Measurements from ENCODE around the gene PRMT7.

Gene PRMT7

DNA sequence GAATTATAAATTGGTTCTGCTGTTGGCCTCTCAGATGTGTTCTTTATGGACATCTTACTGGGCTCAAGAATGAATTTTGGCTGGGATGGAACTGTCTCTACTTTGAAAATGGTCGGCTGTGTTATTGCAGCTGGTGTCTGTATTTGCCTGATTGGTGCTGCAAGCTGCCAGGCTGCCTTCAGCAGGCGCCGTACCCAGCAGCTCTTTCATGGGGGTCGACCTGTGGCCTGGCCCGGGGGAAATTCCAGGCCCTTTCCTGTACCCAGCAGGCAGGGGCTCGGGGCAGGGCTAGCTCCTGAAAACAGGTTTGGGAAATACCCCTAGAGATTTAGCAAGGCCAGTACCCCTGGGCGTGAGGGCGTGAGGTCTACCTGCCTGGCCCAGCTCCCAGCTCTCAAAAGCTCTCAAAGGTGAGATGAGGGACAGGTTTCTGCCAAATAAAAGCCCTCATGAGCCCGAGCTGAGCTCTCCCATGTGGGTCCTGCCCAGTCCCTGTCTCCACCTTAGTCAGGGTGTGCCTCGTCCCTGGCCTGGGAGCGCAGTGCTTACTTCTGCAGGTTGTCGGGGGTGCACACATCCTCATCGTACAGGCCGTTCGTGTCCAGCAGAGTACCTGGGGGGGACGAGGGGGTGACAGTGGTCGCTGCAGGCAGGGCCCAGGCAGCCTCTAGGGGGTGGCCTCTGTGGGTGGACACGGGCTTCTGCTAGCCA, 52.3 kb downstream of the PRMT7 start:
- no peak for DNase-seq (ENCODE audit: low read depth in 2 of 2)

DNA sequence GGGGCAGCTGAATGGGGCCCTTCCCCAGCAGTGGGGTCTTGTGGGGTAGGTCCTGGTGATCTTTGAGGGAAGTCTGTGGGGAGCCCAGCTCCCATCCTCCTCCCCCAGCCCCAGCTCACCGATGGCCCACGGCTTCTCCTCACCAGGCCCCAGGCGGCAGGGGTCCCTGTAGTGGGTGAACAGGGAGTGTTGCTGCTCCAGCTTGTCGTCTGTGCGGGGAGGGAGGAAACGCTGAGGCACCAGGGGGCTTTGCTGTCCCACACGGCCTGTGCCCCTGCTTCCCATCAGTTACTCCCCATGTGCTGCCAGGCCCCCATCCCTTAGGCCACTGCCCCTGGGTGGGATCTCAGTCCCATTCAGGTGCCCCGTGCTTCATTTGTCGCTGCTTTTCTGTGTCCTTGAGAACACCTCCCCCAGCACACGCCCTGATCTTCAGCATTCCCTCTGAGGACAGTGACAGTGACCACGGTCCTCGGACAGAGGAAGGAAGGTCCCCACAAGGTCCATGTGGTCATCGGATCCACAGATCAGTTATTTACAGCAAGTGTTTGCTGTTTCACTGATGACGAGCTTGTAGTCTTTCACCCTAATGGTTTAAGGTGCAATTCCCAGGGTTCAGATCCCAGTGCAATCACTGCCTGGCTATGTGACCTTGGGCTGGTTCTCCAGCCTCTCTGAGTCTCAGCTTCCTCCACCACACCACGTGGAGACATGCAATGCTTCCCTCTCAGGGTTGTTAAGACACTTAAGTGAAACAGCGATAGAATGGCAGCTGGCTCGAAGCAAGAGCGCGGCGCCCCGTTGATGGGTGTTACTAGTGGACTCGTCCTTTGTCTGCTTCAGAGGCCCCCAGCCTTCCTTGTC, 53.1 kb downstream of the PRMT7 start:
- DNase-seq (ENCODE audit: low read depth in 2 of 2): no peak

DNA sequence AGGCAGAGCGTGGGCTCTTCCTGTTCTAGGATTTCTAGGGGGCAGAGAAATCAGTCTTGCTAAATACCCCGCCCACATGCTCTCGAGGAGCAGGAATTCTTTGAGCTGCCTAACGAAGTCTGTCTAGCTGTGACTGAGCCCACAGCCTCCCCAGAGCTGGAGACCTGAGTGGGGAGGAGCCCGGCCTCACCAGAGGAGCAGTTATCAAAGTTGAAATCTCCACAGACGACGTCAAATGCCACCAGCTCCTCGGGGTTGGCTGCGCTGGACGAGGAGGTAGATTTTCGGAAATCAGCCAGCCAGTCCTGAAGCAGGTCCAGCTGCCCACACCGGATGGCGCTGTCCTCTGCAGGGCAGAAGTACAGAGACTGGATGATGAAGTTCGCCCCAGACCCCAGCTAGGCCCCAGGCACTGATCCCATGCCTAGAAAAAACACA, 53.8 kb downstream of the PRMT7 start:
- DNase-seq (ENCODE audit: low read depth in 2 of 2): no peak

DNA sequence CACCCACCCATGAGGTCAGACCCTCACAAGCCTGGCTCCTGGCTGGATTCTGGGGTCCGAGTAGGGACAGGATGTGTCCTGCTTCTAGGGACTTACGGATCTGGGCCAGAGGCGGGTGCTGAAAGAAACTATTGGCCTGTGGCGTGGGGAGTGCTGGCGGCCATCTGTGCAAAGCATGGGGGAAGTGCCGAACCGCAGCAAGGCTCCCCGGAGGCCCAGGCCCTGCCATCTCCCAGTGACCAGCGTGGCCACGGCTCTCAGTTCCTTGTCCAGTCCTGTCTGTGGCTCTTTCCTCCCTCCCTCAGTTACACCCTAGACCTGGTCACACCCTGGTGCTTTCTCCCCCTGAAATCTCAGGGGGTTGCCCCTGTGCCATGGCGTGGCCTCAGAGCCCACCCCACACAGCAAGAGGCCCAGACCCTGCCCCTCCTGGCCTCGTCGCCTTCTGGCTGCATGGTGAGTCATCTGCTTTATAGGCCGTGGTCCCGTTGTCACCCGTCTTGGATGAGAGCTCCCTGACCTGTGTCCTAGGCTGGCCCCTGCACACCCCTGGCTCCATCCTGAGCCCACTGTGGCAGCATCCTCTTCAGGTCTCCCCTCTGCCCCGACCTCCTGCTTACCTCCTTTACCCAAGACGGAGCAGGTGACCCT, 54.5 kb downstream of the PRMT7 start:
- no peak for DNase-seq (ENCODE audit: low read depth in 2 of 2)

DNA sequence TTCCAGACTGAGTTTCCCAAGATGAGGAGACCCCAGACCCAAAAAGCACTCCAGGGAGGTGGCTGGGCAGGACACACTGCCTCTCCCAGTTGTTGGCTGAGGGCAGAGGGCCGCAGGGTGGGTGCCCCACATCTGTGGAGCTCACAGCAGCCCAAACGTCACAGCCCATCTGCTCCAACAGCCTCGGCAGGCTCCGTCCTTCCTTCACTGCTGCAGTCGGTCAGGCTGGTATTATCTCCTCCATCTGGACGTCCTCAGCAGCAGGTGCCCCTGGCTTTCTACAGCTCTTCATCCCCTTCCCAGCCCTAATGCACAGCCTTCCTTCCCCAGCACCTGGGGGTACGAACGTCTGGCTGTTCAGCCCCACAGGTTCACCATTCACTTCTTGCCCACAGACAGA, 55.2 kb downstream of the PRMT7 start:
- DNase-seq (ENCODE audit: low read depth in 2 of 2): no peak

DNA sequence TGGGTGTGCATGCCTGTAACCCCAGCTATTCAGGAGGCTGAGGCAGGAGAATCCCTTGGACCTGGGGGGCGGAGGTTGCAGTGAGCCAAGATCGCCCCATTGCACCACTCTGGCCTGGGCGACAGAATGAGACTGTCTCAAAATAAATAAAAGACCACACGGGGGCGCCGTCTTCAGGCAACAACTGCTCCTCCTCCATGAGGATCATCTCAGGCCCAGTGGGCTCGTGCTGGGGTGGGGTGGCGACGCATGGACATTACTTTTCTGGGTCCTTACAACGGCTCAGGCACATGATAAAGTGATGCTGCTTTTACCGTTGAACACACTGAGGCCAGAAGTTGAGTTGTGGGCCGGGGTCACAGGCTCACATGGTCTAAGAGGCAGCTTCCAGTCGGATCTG, 56.2 kb downstream of the PRMT7 start:
- DNase-seq (ENCODE audit: low read depth in 2 of 2): peak in 1 of 2 donors; percentile 42

- DNase-seq (ENCODE audit: low read depth in 2 of 2): no peak
Observed at GRCh38 chr16:68367440-68367839, 56.6 kb downstream of the PRMT7 start.

GRCh38 chr16:68367891-68368290, 57.1 kb downstream of the PRMT7 start:
- DNase-seq (ENCODE audit: low read depth in 2 of 2): no peak

- DNase-seq (ENCODE audit: low read depth in 2 of 2): no peak
Observed at GRCh38 chr16:68368301-68368888, 57.6 kb downstream of the PRMT7 start.

DNA sequence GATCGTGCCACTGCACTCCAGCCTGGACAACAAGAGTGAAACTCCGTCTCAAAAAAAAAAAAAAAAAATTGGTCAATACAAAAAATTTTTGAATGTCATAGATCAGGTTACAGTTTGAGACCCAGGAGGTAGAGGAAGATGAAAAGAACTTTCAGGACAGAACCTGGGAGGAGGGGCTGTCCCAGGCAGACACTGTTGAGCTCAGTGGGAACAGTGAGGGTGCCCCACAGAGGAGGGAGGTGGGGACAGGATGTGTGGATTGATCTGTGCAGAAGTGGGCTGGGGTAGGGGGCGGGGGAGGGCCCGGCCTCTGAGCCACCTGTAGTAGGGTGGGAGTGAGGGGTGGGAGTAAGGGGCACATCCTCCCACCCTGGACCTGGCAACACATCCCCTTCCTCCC, 58.3 kb downstream of the PRMT7 start:
- no peak for DNase-seq (ENCODE audit: low read depth in 2 of 2)

- peak in 1 of 2 donors; percentile 21 for DNase-seq (ENCODE audit: low read depth in 2 of 2)
Observed at GRCh38 chr16:68369697-68370580, 59.1 kb downstream of the PRMT7 start.

DNA sequence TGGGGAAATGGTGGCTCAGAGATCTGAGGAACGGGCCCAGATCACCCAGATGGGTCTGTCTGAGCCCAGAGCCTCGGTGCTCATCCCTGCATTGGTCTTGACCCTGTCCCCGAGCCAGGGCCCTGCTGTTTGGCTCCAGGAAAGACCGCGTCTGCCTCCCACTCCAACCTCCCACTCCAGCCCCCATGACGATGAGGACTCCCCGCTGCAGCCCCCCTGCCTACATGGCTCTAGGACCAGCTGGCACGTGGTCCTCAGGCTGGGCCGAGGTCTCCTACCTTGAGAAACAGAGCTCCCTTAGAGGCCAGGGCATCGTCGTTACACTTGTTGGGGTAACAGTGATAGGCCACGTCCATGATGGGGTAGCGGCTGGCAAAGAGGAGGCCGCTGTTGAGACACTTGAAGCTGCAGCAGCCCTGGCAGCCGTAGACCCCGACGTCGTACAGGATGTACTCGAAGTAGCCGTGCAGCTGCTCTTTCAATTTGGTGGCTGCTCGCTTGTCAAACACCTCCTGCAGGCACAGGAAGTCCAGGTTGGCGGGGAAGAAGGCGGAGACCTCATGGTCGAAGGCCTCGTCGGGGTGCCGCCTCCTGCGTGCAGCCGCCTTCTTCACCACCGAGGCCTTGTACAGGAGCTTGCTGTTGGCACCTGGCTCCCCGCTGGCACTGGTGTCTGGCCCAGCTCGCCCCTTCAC, 59.9 kb downstream of the PRMT7 start:
- no peak for DNase-seq (ENCODE audit: low read depth in 2 of 2)

DNA sequence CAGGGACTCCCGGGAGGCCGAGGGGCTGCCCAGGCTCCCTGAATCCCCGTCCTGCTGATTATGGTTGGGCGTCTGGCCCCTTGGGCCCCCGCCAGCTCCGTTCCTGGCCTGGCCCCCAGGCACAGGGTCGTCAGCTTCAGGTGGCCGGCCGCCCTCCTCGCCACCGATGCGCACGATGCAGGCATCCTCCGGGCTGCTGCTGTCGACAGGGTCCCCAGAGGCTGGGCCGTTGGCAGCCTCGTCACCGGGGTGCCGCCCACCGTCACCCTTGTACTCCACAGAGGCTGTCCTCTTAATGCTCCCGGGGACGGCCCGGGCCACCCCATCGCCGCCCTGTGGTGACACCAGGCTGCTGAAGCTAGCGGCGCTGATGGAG, 60.4 kb downstream of the PRMT7 start:
- no peak for DNase-seq (ENCODE audit: low read depth in 2 of 2)

DNA sequence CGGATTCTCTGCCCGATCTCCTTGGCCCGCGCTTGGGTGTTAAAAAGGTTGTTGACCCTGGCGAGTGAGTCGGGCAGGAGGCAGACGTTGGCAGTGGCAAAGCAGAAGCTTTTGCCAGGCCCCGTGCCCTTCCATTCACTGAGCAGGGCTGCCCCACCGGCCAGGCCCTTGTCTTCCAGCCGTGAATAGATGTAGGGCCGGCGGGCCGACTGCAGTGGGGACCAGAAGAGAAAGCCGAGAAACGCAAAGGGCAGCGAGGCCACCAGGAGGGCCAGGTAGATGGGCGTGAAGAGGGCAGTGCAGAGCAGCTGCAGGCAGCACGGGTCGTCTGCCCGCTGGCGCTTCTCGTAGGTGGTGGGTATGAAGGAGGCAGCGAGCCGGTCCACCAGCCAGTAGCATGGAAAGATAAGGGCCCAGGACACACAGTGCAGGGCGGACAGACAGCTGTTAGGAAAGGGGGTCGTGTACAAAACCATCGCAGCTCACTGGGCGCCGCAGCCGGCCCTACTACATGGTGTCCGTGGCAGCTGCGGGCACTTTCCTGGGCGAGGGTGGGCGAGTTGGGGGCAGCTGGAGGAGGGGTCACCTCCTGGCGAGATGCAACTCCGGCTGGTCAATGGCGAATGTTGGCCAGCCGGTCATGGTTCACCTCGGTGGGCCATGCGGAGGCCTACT, 61.0 kb downstream of the PRMT7 start:
- no peak for DNase-seq (ENCODE audit: low read depth in 2 of 2)

DNA sequence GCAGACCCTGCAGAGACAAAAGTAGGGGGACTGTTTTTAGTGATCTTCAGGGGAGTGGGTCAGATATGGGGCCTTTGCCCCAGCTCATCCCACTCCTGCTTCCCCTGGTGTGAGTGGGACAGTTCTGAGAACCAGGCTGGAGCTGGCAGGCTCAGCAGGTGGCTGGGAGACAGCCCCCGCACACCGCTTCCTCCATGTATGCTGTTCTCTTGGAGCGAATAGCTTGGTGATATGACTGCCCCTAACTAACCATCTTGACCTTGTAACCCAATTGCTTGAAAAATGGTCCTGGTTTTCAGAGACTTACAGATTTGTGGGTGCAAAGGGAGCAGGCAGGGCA, 61.5 kb downstream of the PRMT7 start:
- DNase-seq (ENCODE audit: low read depth in 2 of 2): no peak

- DNase-seq (ENCODE audit: low read depth in 2 of 2): no peak
Observed at GRCh38 chr16:68372806-68373205, 62.0 kb downstream of the PRMT7 start.

DNA sequence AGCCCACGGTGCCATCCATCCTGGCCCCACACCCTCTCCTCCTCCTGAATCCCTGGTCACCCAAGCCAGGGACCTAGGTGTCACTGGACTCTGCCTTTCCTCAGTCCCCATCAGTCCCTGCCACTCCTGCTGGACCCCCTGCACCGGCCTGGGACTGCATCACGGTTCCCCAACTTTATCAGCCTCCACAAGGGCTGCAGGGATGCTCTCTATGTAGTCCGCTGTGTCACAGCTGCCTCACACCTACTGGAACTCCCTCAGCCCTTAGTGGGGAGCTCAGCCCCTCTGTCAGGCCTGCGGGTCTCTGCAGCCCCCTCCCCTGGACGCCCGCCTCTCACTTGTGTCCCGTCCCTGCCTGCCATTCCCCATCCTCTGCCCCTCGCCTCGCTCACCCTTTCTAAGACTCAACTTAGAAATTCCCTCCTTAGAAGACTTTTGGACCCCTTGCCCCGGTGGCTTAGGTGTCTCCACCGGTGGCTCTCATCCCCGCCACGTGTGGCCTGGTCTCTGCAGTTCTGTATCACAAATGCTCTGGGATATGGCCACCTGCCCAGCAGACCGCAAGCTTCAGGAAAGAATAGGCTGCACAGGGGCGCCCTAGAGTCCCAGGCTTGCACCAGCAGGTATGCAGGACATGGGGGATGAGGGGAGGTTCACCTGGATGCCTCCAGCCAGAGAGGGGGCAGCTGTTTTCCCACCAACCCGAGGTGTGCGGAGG, 62.9 kb downstream of the PRMT7 start:
- no peak for DNase-seq (ENCODE audit: low read depth in 2 of 2)

DNA sequence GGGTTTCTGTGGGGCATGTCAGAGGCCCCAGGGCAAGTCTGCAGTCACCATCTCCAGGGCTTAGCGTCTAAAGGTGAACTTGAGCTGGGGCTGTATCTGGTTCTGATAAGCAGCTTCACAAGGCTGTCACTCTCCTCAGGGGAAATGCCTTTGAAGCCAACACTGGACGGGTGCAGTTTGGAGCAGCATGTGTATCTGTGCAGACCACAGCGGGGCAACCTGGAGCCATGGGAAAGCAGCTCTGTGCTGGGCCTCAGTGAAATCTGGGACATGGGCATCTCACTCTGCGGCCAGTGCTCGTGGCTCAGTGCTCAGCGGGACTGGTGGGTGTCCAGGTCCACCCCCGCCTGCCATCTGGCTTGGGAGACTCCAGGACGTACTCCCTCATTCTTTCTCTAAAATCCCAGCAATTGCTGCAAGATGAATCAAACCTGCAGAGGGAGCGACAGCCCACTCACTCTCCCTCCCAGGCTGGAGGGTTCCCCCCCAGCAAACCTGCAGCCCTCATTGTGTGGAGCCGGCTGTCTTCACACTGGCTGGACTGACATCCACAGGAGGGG, 63.5 kb downstream of the PRMT7 start:
- no peak for DNase-seq (ENCODE audit: low read depth in 2 of 2)

DNA sequence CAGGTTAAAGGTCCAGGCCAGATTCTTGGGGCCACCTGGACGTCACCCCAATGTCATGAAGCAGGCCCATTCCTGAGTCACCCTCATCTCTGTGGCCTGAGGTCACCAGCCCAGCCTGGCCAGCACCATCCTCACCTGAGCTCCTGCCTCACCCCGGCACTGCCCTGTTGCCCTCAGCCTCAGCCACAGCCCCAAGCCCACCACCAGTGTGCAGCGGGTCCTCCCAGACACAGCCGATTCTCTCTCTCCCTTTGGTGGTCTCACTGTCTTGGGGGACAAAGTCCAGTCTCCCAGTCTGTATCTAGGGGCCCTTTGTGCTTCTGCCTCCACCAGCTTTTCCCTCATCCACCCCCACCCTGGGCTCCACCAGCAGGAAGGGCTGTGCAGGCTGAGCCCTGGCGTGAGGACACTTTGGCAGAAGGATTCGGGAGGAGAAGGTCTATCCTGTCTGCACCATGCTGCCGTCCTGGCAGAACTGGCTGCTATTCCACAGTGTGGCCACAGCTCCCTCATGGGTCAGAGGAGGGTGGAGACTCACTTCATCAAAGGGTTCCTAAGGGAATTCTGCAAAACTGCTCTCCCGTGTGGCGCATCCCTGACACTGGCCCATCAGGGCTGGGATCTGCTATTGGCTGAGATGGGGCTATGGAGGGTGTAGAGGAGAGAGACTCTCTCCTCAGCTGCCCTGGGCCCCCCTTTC, 64.3 kb downstream of the PRMT7 start:
- no peak for DNase-seq (ENCODE audit: low read depth in 2 of 2)
